Liver (tissue), 3 donors: Measurements from ENCODE around the gene LUC7L3.

Experiments
- CTCF ChIP-seq: fragments of 150-350 bp; IDR thresholded peaks from 2 replicates; pipeline ENCODE4 v1.5.1; 2017; ENCODE audit warnings: improper control_type of control experiment, low read depth, low read length; ENCODE audit not compliant: missing input control
- EGR1 ChIP-seq, 2 donors: IDR thresholded peaks; 2 replicates each; pipeline ENCODE4 v1.6.1; 2016 to 2018; ENCODE audit warnings: antibody characterized with exemption in 2 of 2, low read depth in 2 of 2
- MAX ChIP-seq: IDR thresholded peaks from 2 replicates; pipeline ENCODE4 v1.6.1; 2016; ENCODE audit warnings: antibody characterized with exemption
- RAD21 ChIP-seq, 2 donors: IDR thresholded peaks; 2 replicates each; pipeline ENCODE4 v1.6.1; 2016; ENCODE audit warnings: antibody characterized with exemption in 2 of 2, mild to moderate bottlenecking in 2 of 2
- REST ChIP-seq: IDR thresholded peaks from 2 replicates; pipeline ENCODE4 v1.6.1; 2016; ENCODE audit warnings: antibody characterized with exemption, mild to moderate bottlenecking
- SP1 ChIP-seq: IDR thresholded peaks from 2 replicates; pipeline ENCODE4 v1.6.1; 2018; ENCODE audit warnings: antibody characterized with exemption, mild to moderate bottlenecking
- ZBTB33 ChIP-seq: IDR thresholded peaks from 2 replicates; pipeline ENCODE4 v1.6.1; 2016; ENCODE audit warnings: antibody characterized with exemption
- donor health status: healthy.
- donor health status: healthy.

GRCh38 chr17:50758989-50759544, 39.7 kb downstream of the LUC7L3 start:
- no peak for TF ChIP-seq CTCF
- TF ChIP-seq MAX, result no peak
- no peak for TF ChIP-seq RAD21 (IDR thresholded peaks at IDR 0.05)
- no peak for TF ChIP-seq EGR1 (IDR thresholded peaks at IDR 0.05; ENCODE audit: low read depth in 2 of 2)
- TF ChIP-seq REST, result no peak
- no peak for TF ChIP-seq ZBTB33
- TF ChIP-seq SP1, result no peak
